DND-41 (cell line): ENCODE results near the gene ZNF22.
"Not testable (repeated sequence)": the region's sequence is repeated elsewhere in the genome, so short reads cannot be mapped to it uniquely, and the experiment has no call there.

Source experiments
- ATAC-seq: fragments of 200-7000 bp; cut with Tn5 transposase; 3 replicates; pipeline ENCODE4 v1.9.1; 2021; ENCODE audit warnings: low read depth; ENCODE audit not compliant: insufficient read depth
- DNase-seq: peaks from one replicate; pipeline ENCODE4 v3.0.0-alpha.2; 2020
- H2AFZ ChIP-seq: 2 replicates; pipeline ENCODE4 v1.6.0; 2012; ENCODE audit warnings: low read depth, low read length
- H3K27ac ChIP-seq: 2 replicates; pipeline ENCODE4 v1.5.1; 2012; ENCODE audit warnings: low read length, inconsistent platforms
- H3K27me3 ChIP-seq: fragments of 200-600 bp; sonication (generic); 2 replicates; pipeline ENCODE4 v1.6.0; 2012; ENCODE audit warnings: low read length, mild to moderate bottlenecking, inconsistent platforms; ENCODE audit not compliant: insufficient read depth, poor library complexity
- H3K36me3 ChIP-seq: 2 replicates; pipeline ENCODE4 v1.5.1; 2012; ENCODE audit warnings: low read length, inconsistent platforms; ENCODE audit not compliant: insufficient read depth
- H3K4me1 ChIP-seq: 2 replicates; pipeline ENCODE4 v1.5.1; 2012; ENCODE audit warnings: mild to moderate bottlenecking, low read length; ENCODE audit not compliant: insufficient read depth
- H3K4me2 ChIP-seq: 2 replicates; pipeline ENCODE4 v1.6.0; 2012; ENCODE audit warnings: mild to moderate bottlenecking, moderate library complexity, low read length, inconsistent platforms; ENCODE audit not compliant: insufficient read depth
- H3K4me3 ChIP-seq, 2 experiments: fragments of 200-600 bp in 1 of 2; shearing (Covaris generic) in 1 of 2; 2 replicates each; pipeline ENCODE4 v1.5.1; 2012 to 2016; ENCODE audit warnings: inconsistent platforms in 2 of 2, low read length in 2 of 2, mild to moderate bottlenecking in 2 of 2, low read depth in 1 of 2, moderate library complexity in 1 of 2
- H3K79me2 ChIP-seq: 2 replicates; pipeline ENCODE4 v1.6.0; 2012; ENCODE audit warnings: low read length, inconsistent platforms; ENCODE audit not compliant: insufficient read depth
- H3K9ac ChIP-seq: 2 replicates; pipeline ENCODE4 v1.6.0; 2012; ENCODE audit warnings: low read depth, mild to moderate bottlenecking, inconsistent platforms, low read length, moderate library complexity
- H3K9me3 ChIP-seq: 2 replicates; pipeline ENCODE4 v1.5.1; 2012; ENCODE audit warnings: low read length, moderate library complexity, mild to moderate bottlenecking, inconsistent platforms; ENCODE audit not compliant: insufficient read depth, severe bottlenecking
- H4K20me1 ChIP-seq: 2 replicates; pipeline ENCODE4 v1.6.0; 2012; ENCODE audit warnings: low read length; ENCODE audit not compliant: insufficient read depth
- CTCF ChIP-seq: IDR thresholded peaks from 2 replicates; pipeline ENCODE4 v1.5.1; 2012; ENCODE audit warnings: borderline replicate concordance, low read length, moderate library complexity, mild to moderate bottlenecking; ENCODE audit not compliant: poor library complexity, severe bottlenecking; ENCODE audit errors: extremely low read depth
- EZH2 ChIP-seq: IDR thresholded peaks from 3 replicates; pipeline ENCODE4 v1.6.1; 2012; ENCODE audit warnings: borderline replicate concordance, low read depth, mild to moderate bottlenecking, moderate library complexity, low read length, inconsistent platforms; ENCODE audit not compliant: severe bottlenecking

The ZNF22 gene

DNA sequence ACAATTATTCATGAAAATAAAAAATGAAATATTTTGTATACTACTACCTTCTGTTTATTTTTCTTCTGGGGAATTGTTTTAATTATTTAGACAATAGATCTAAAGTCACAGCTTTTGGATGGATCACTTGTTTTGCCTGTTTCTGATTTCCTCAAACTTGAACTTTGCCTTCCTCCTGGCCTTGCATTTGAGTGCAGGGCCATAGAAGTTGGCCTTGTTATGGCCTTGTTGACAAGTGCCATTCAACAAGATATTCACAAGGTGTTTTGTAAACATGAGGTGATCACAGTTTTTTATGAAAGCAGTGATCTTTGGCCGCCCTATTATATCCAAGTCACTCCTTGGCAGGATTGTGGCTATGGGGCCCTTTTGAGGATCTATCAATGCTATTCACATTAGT lies 4.6 kb downstream of the ZNF22 start:
- Histone ChIP-seq H3K27ac (no peak overlapping the region), H3K4me2 (no peak overlapping the region), H3K9ac (no peak overlapping the region), H3K4me3 (no peak overlapping the region), H3K9me3 (no peaks in the 10 kb centered on the region), H3K36me3 (peaks cover 34% of the 10 kb centered on the region), H3K79me2 (peaks cover 56% of the 10 kb centered on the region), H2AFZ (no peak overlapping the region), H4K20me1 (peaks cover 55% of the 10 kb centered on the region), H3K4me1 (peaks cover 31% of the 10 kb centered on the region), H3K27me3 (no peaks in the 10 kb centered on the region)
- TF ChIP-seq EZH2 (no peak), CTCF (no peak)
- no peak for ATAC-seq
- DNase-seq: no peak

DNA sequence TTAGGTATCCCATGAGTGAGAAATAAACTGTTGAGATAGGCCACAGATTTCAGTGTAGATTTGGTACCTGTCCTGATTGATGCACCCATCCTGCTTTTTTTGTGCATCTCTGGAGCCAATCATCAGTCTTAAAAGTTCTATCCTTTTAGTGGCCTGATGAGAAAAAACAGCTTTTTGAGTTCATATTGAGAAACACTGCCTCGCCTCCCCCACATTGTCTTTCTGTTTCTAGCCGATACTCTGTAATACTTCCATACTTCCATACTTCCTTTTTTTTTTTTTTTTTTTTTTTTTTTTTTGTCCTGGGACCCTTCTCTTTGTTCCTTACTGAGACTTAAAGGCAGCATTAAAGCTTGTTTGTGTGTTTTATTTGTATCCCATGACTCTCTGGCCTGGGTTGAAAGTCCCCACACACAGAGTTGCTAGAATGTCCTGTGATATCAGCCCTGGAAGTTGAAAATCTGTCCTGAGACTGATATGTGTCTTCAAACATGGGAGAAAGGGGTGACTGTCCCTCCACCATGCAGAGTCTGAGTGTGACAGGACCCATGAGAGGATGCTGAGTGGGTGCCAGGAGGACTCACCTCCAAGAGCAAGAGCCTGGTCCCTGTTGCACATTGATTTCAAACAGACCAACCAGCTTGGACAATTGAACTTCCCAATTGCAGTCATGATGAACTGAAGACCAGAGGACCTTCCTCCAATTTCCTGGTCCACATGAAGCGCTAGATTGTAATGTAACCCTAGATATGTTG lies 5.7 kb downstream of the ZNF22 start:
- TF ChIP-seq CTCF (no peak), EZH2 (no peak)
- H3K9me3 ChIP-seq: no peaks in the 10 kb centered on the region
- no peak overlapping the region for H3K4me2 ChIP-seq
- DNase-seq (no peak), ATAC-seq (no peak)
- no peak overlapping the region for H3K4me3 ChIP-seq
- H3K27ac ChIP-seq: no peak overlapping the region
- peaks cover 52% of the 10 kb centered on the region for H4K20me1 ChIP-seq
- peaks cover 28% of the 10 kb centered on the region for H3K4me1 ChIP-seq
- H3K36me3 ChIP-seq: peaks cover 34% of the 10 kb centered on the region
- H3K79me2 ChIP-seq: peaks cover 46% of the 10 kb centered on the region
- no peak overlapping the region for H3K9ac ChIP-seq
- H3K27me3 ChIP-seq: no peaks in the 10 kb centered on the region
- no peak overlapping the region for H2AFZ ChIP-seq

GRCh38 chr10:45008524-45009161 lies 7.9 kb downstream of the ZNF22 start:
- peak; percentile 83 for ATAC-seq
- peaks cover 21% of the 10 kb centered on the region for H3K36me3 ChIP-seq
- no peaks in the 10 kb centered on the region for H3K27me3 ChIP-seq
- DNase-seq: peak; percentile 52
- no peaks in the 10 kb centered on the region for H3K9me3 ChIP-seq
- H3K4me1 ChIP-seq: peaks cover 7% of the 10 kb centered on the region
- no peak overlapping the region for H3K4me2 ChIP-seq
- no peak overlapping the region for H3K9ac ChIP-seq
- peaks cover 24% of the 10 kb centered on the region for H3K79me2 ChIP-seq
- no peak overlapping the region for H2AFZ ChIP-seq
- no peak overlapping the region for H3K27ac ChIP-seq
- H3K4me3 ChIP-seq: no peak overlapping the region
- TF ChIP-seq CTCF (peak; percentile 88), EZH2 (no peak)
- peaks cover 32% of the 10 kb centered on the region for H4K20me1 ChIP-seq

DNA sequence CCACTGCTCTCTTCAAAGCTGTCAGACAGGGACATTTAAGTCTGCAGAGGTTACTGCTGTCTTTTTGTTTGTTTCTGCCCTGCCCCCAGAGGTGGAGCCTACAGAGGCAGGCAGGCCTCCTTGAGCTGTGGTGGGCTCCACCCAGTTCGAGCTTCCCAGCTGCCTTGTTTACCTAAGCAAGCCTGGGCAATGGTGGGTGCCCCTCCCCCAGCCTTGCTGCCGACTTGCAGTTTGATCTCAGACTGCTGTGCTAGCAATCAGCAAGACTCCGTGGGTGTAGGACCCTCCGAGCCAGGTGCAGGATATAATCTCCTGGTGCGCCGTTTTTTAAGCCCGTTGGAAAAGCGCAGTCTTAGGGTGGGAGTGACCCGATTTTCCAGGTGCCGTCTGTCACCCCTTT lies 13.8 kb downstream of the ZNF22 start:
- not testable (repeated sequence) for H3K27me3 ChIP-seq, H4K20me1 ChIP-seq, DNase-seq, H3K4me2 ChIP-seq, ATAC-seq, H3K79me2 ChIP-seq, H3K4me1 ChIP-seq, H3K27ac ChIP-seq, H3K36me3 ChIP-seq, H3K9me3 ChIP-seq, H3K9ac ChIP-seq, H3K4me3 ChIP-seq, H2AFZ ChIP-seq
